ENCODE data around the gene GSTA1.

GRCh38 chr6:52801188-52801841 lies 2.3 kb downstream of the GSTA1 start:
- TF ChIP-seq POLR2A (IDR thresholded peaks at IDR 0.05) (no peak), CTCF (IDR thresholded peaks at IDR 0.05) (no peak)

All from body of pancreas (tissue), 4 donors.